ENCODE data around the gene OGA. TPM values are rescaled to one million over a fixed set of nuclear protein-coding genes. Genes with fewer than 3 reads are reported as not detected.

The OGA gene
- total and polyA plus RNA-seq, 7 donors: 15.7 to 143 (median 124) TPM

DNA sequence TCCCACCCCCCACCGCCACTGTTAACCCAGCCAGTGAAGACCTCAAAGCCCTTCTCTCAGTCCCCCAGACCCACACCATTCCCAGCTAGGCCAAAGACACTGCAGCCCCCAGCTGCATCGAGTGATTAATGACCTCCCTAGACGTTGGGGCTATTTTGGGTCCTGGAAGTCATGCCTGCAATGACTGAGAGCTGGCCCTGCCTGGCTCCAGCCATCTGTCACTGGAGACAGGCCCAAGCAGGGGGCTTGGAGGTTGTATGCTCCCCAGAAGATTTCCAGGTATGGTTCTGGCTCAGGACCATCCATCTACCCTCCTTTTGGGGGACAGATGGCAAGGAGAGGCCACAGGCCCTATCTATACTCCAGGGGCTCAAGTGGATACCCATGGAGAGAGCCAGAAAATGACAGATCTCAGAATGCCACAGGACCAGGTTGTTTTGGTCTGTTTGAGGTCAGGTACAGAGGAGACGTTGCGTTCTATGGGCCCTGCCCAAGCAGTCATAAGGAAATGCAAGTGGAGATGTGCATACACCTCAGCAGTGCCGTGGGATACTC, 20.2 kb upstream of the OGA start:
- no peak for DNase-seq
- H3K27me3 ChIP-seq: peaks cover 0 to 2% (median 0%) of the 10 kb centered on the region in 3 donors
- 86% methylated on average over 6 of the region's 6 CpGs for WGBS, 2 donors
- no peak overlapping the region for H3K4me3 ChIP-seq
- intact Hi-C loops (cut with DNase I): loop anchor here (5.0 kb wide), 1 partner anchor 234 kb away; no protein-coding TSS in a partner anchor
- H3K4me1 ChIP-seq: peaks cover 0 to 28% (median 25%) of the 10 kb centered on the region in 4 donors
- TF ChIP-seq EP300 (IDR thresholded peaks at IDR 0.05) (no peak), CTCF (IDR thresholded peaks at IDR 0.05) (no peak), POLR2A (IDR thresholded peaks at IDR 0.05) (no peak), POLR2AphosphoS5 (IDR thresholded peaks at IDR 0.05) (no peak)
- H3K9me3 ChIP-seq: no peaks in the 10 kb centered on the region
- no peaks in the 10 kb centered on the region for H3K36me3 ChIP-seq
- H3K27ac ChIP-seq: no peak overlapping the region

GRCh38 chr10:101837748-101838147, 19.5 kb upstream of the OGA start:
- peaks cover 0 to 27% (median 23%) of the 10 kb centered on the region in 4 donors for H3K4me1 ChIP-seq
- no peaks in the 10 kb centered on the region for H3K36me3 ChIP-seq
- DNase-seq: no peak
- H3K4me3 ChIP-seq: no peak overlapping the region
- intact Hi-C loops (cut with DNase I): loop anchor here (5.0 kb wide), 1 partner anchor 235 kb away; no protein-coding TSS in a partner anchor
- no peaks in the 10 kb centered on the region for H3K9me3 ChIP-seq
- no peaks in the 10 kb centered on the region for H3K27me3 ChIP-seq
- WGBS, 2 donors: 78 to 81% methylated on average over 2 of the region's 2 CpGs
- TF ChIP-seq POLR2A (IDR thresholded peaks at IDR 0.05) (no peak), POLR2AphosphoS5 (IDR thresholded peaks at IDR 0.05) (no peak), EP300 (IDR thresholded peaks at IDR 0.05) (no peak), CTCF (IDR thresholded peaks at IDR 0.05) (no peak)
- no peak overlapping the region for H3K27ac ChIP-seq

- H3K9me3 ChIP-seq: no peaks in the 10 kb centered on the region
- TF ChIP-seq POLR2A (IDR thresholded peaks at IDR 0.05) (no peak), CTCF (IDR thresholded peaks at IDR 0.05) (no peak), EP300 (IDR thresholded peaks at IDR 0.05) (no peak), POLR2AphosphoS5 (IDR thresholded peaks at IDR 0.05) (no peak)
- no peak for DNase-seq
- H3K4me1 ChIP-seq: peaks cover 0 to 24% (median 21%) of the 10 kb centered on the region in 4 donors
- no peak overlapping the region for H3K27ac ChIP-seq
- H3K27me3 ChIP-seq: no peaks in the 10 kb centered on the region
- WGBS, 2 donors: 93 to 94% methylated on average over 4 of the region's 4 CpGs
- intact Hi-C loops (cut with DNase I): loop anchor here (5.0 kb wide), 1 partner anchor 237 kb away; no protein-coding TSS in a partner anchor
- H3K4me3 ChIP-seq: no peak overlapping the region
- H3K36me3 ChIP-seq: no peaks in the 10 kb centered on the region
These were observed 17.1 kb upstream of the OGA start for GRCh38 chr10:101835362-101835761.

DNA sequence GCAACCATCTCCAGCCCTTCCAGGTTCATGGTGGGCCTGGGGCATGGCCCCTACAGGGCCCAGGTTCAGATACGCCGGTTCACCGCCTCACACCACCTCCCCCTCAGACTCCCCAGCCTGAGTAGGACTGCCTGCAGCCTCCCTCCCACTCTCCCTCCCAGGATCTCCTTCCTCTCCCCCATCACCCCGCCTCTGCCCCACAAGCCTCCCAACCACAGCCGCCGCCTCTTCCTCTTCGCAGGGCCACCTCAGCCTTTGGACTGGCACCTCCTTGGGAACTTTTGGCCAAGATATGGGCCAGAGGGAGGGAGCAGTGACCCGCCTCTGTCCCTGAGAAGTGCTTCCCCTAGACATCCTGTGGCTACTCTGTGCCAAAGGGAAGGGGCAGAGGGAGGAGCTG, 16.1 kb upstream of the OGA start:
- Histone ChIP-seq H3K27me3 (no peaks in the 10 kb centered on the region), H3K4me3 (no peak overlapping the region), H3K27ac (no peak overlapping the region), H3K36me3 (no peaks in the 10 kb centered on the region), H3K9me3 (no peaks in the 10 kb centered on the region), H3K4me1 (peaks cover 0 to 22% (median 19%) of the 10 kb centered on the region in 4 donors)
- no peak for DNase-seq
- intact Hi-C loops (cut with DNase I): no loop called here
- no peak for TF ChIP-seq POLR2AphosphoS5 (IDR thresholded peaks at IDR 0.05)
- TF ChIP-seq EP300 (IDR thresholded peaks at IDR 0.05): no peak
- no peak for TF ChIP-seq POLR2A (IDR thresholded peaks at IDR 0.05)
- no peak for TF ChIP-seq CTCF (IDR thresholded peaks at IDR 0.05)
- 44 to 69% methylated on average over 8 of the region's 8 CpGs for WGBS, 2 donors

- Histone ChIP-seq H3K27ac (no peak overlapping the region), H3K9me3 (no peaks in the 10 kb centered on the region), H3K4me1 (peaks cover 0 to 31% (median 18%) of the 10 kb centered on the region in 4 donors), H3K36me3 (no peaks in the 10 kb centered on the region), H3K4me3 (no peak overlapping the region), H3K27me3 (no peaks in the 10 kb centered on the region)
- intact Hi-C loops (cut with DNase I): no loop called here
- WGBS, 2 donors: 90 to 97% methylated on average over 1 of the region's 1 CpG
- no peak for TF ChIP-seq EP300 (IDR thresholded peaks at IDR 0.05)
- TF ChIP-seq POLR2AphosphoS5 (IDR thresholded peaks at IDR 0.05): no peak
- no peak for TF ChIP-seq CTCF (IDR thresholded peaks at IDR 0.05)
- DNase-seq: no peak
These were observed 15.2 kb upstream of the OGA start for GRCh38 chr10:101833466-101833865.
